ENCODE measurements around the gene BCAP29. TPM values are rescaled to one million over a fixed set of nuclear protein-coding genes. Genes with fewer than 3 reads are reported as not detected.

The BCAP29 gene
- polyA plus RNA-seq, 1 of the 3 experiments (the other 2 are of a cell fraction): 29.2 TPM

- TF ChIP-seq PBX3 (IDR thresholded peaks at IDR 0.05): peak; percentile 94
- 0 out of 2 replicates have a peak, but pooled peaks have one; percentile 43 for TF ChIP-seq SIN3A (IDR thresholded peaks at IDR 0.05; ENCODE audit: borderline replicate concordance, low read depth, low read length)
- no peak for TF ChIP-seq GABPA (IDR thresholded peaks at IDR 0.05; ENCODE audit: low read depth)
- TF ChIP-seq ELF1 (IDR thresholded peaks at IDR 0.05): no peak; the same call in 1 of the 2 replicates
- TF ChIP-seq IRF3 (IDR thresholded peaks at IDR 0.05; ENCODE audit: low read depth, low read length): no peak
- TF ChIP-seq USF1 (IDR thresholded peaks at IDR 0.05; ENCODE audit: borderline replicate concordance, low read depth): no peak
- peak; percentile 94 for TF ChIP-seq TCF12 (IDR thresholded peaks at IDR 0.05)
- TF ChIP-seq YY1 (IDR thresholded peaks at IDR 0.05; ENCODE audit: low read depth): no peak
Measured at GRCh38 chr7:107614425-107614824, 34.4 kb downstream of the BCAP29 start (continued).

GRCh38 chr7:107615910-107616680 is 36.0 kb downstream of the BCAP29 start:
- peaks cover 38 to 77% of the 10 kb centered on the region in 2 experiments for H3K36me3 ChIP-seq (replicated peaks in 1 of 2; ENCODE audit: control insufficient read depth in 1 of 2, insufficient read depth in 2 of 2, low read length in 1 of 2)
- H3K27ac ChIP-seq (ENCODE audit: low read depth in 2 of 2, low read length in 1 of 2): no peak overlapping the region
- no peak overlapping the region for H3K4me2 ChIP-seq
- H3K4me3 ChIP-seq (ENCODE audit: low read depth in 2 of 2, low read length in 1 of 2): no peak overlapping the region
- H3K9ac ChIP-seq: no peak overlapping the region
- no peak overlapping the region for H2AFZ ChIP-seq (ENCODE audit: low read depth)
- no peaks in the 10 kb centered on the region for H3K27me3 ChIP-seq (ENCODE audit: insufficient read depth)
- peaks cover 14% of the 10 kb centered on the region for H3F3A ChIP-seq (replicated peaks; ENCODE audit: insufficient read depth)
- H3K9me3 ChIP-seq: no peaks in the 10 kb centered on the region
- ChIA-PET POLR2A (no interaction called here), CTCF (interaction anchor here (1.0 to 1.4 kb wide), 3 partner anchors 19 to 115 kb away, joined by 3 to 4 read pairs (median 3); no protein-coding TSS in a partner anchor)
- H3K9me2 ChIP-seq: no peaks in the 10 kb centered on the region
- 0 out of 2 replicates have a peak, but pooled peaks cover 7% of the 10 kb centered on the region for H3K79me2 ChIP-seq (ENCODE audit: insufficient read depth)
- no peak for DNase-seq
- H4K20me1 ChIP-seq (ENCODE audit: insufficient read depth): no peaks in the 10 kb centered on the region
- TF ChIP-seq MAX (IDR thresholded peaks at IDR 0.05; ENCODE audit: low read depth) (no peak), RFX5 (IDR thresholded peaks at IDR 0.05; ENCODE audit: low read length) (no peak), SMC3 (IDR thresholded peaks at IDR 0.05; ENCODE audit: low read depth, low read length) (no peak), MEF2A (IDR thresholded peaks at IDR 0.05; ENCODE audit: borderline replicate concordance, low read depth) (no peak), NFIC (IDR thresholded peaks at IDR 0.05; ENCODE audit: borderline replicate concordance) (no peak)
- 91% methylated on average over 4 of the region's 4 CpGs for WGBS (ENCODE audit: low lambda C conversion rate)
- peaks cover 13 to 16% of the 10 kb centered on the region in 2 experiments for H3K4me1 ChIP-seq (ENCODE audit: control insufficient read depth in 1 of 2, insufficient read depth in 2 of 2, low read depth in 1 of 2, low read length in 1 of 2)
